ENCODE measurements around the gene SORCS3. TPM values are rescaled to one million over a fixed set of nuclear protein-coding genes. Genes with fewer than 3 reads are reported as not detected.

The SORCS3 gene
- total RNA-seq, 1 donor from 2014 or later = not detected

DNA sequence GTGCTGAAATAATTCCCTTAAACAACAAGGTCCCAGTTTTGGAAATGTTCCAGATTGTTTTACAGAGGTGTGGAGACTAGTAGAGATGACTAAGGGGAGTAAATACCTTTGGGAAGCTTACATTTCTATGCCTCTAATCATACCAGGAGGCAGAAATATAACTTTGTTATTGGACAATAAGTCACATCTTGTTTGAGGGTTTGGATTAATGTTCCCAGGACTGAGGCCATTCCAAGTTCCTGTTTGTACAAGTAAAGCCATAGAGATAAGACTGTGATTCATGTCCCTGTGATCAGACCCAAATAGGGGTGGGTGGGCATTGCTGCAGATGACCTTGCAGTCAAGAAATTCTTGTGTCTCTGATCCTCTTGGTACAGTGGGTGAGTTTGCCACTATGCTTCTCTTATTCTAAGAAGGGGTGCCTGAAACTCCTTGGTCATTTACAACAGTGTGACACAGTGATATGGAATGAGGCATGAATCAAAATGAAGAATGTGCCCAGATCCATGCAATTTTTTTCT, 508.3 kb downstream of the SORCS3 start:
- Histone ChIP-seq H3K27me3 (no peaks in the 10 kb centered on the region), H3K9me3 (no peaks in the 10 kb centered on the region), H3K4me3 (no peak overlapping the region), H3K27ac (no peak overlapping the region), H3K4me1 (no peaks in the 10 kb centered on the region), H3K36me3 (no peaks in the 10 kb centered on the region)
- intact Hi-C loops (cut with DNase I) = no loop called here
- DNase-seq (no peak), ATAC-seq (no peak)
- TF ChIP-seq, protein P1, sequence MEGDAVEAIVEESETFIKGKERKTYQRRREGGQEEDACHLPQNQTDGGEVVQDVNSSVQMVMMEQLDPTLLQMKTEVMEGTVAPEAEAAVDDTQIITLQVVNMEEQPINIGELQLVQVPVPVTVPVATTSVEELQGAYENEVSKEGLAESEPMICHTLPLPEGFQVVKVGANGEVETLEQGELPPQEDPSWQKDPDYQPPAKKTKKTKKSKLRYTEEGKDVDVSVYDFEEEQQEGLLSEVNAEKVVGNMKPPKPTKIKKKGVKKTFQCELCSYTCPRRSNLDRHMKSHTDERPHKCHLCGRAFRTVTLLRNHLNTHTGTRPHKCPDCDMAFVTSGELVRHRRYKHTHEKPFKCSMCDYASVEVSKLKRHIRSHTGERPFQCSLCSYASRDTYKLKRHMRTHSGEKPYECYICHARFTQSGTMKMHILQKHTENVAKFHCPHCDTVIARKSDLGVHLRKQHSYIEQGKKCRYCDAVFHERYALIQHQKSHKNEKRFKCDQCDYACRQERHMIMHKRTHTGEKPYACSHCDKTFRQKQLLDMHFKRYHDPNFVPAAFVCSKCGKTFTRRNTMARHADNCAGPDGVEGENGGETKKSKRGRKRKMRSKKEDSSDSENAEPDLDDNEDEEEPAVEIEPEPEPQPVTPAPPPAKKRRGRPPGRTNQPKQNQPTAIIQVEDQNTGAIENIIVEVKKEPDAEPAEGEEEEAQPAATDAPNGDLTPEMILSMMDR (IDR thresholded peaks at IDR 0.05) = no peak

GRCh38 chr10:105150259-105150880, 509.3 kb downstream of the SORCS3 start:
- TF ChIP-seq, protein P1 (IDR thresholded peaks at IDR 0.05) = no peak
- no peaks in the 10 kb centered on the region for H3K4me1 ChIP-seq
- ATAC-seq (no peak), DNase-seq (no peak)
- H3K4me3 ChIP-seq = no peak overlapping the region
- H3K9me3 ChIP-seq = no peaks in the 10 kb centered on the region
- no peak overlapping the region for H3K27ac ChIP-seq
- intact Hi-C loops (cut with DNase I) = no loop called here
- no peaks in the 10 kb centered on the region for H3K27me3 ChIP-seq
- H3K36me3 ChIP-seq = no peaks in the 10 kb centered on the region

DNA sequence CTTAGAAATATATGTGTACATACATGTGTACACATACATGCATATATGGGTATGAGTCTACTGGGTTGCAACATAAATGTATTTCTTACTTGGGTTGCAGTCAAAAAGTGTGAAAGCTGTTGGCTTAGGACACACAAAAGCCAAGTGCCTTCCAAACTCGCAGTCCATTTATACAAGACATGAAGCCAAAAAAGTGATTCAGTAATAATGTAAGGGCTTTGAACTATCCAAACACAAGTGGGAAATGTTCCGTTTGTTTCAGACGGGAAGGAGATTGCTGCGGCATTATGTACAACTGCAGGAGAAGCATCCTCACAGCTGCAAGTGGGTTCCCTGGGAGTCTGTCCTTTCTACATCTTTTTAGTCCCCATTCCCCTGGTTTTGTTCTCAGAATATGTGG, 513.6 kb downstream of the SORCS3 start:
- H3K36me3 ChIP-seq = no peaks in the 10 kb centered on the region
- DNase-seq = no peak
- ATAC-seq = no peak
- H3K27me3 ChIP-seq = no peaks in the 10 kb centered on the region
- H3K4me1 ChIP-seq = no peaks in the 10 kb centered on the region
- H3K4me3 ChIP-seq = no peak overlapping the region
- intact Hi-C loops (cut with DNase I) = no loop called here
- no peak overlapping the region for H3K27ac ChIP-seq
- TF ChIP-seq, protein P1 (IDR thresholded peaks at IDR 0.05) = no peak
- H3K9me3 ChIP-seq = no peaks in the 10 kb centered on the region

DNA sequence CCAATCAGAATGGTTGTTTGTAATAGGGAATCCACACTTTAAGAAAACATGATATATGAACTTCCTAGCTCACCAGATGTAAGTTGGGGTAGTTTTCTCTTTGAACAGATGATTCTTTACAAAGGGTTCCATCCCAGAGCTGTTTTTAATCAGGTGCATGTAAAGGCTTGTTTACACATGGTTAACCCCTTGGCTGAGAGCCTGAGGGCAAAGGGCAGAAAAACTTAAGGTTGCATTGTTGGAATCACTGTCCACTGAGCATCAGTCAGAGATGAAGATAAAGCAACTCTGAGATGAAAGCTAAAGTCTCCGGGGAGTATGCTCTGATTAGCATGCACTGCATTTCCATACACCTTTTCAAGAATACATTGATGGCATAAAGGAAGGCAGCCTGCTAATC, 518.2 kb downstream of the SORCS3 start:
- Histone ChIP-seq H3K9me3 (no peaks in the 10 kb centered on the region), H3K4me3 (no peak overlapping the region), H3K4me1 (no peaks in the 10 kb centered on the region), H3K27ac (no peak overlapping the region), H3K27me3 (no peaks in the 10 kb centered on the region), H3K36me3 (no peaks in the 10 kb centered on the region)
- TF ChIP-seq, protein P1 (IDR thresholded peaks at IDR 0.05) = no peak
- ATAC-seq (no peak), DNase-seq (no peak)
- intact Hi-C loops (cut with DNase I) = no loop called here

GRCh38 chr10:105161149-105161548, 520.1 kb downstream of the SORCS3 start:
- DNase-seq (no peak), ATAC-seq (no peak)
- H3K4me1 ChIP-seq = no peaks in the 10 kb centered on the region
- no peak overlapping the region for H3K4me3 ChIP-seq
- no peak overlapping the region for H3K27ac ChIP-seq
- TF ChIP-seq, protein P1 (IDR thresholded peaks at IDR 0.05) = no peak
- H3K9me3 ChIP-seq = no peaks in the 10 kb centered on the region
- H3K36me3 ChIP-seq = no peaks in the 10 kb centered on the region
- H3K27me3 ChIP-seq = no peaks in the 10 kb centered on the region
- intact Hi-C loops (cut with DNase I) = no loop called here

DNA sequence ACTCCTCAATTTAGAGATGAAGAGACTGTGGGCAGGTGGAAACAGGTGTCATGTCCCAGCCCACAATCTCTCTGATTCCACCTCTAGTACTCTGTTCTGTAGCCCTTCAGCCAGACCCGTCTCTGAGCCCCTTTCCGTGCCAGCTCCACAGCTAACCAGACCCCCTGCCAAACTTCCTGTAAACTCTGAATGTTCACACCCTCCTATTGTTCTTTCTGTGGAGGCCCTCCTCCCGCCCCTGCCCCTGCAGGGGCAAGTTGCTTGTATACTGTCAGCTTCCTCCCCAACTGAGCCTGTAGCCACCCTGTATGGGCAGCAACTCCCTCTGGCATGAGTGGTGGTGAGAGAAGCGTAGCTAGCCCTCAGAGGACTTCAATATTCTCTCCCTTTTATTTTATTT, 520.7 kb downstream of the SORCS3 start:
- intact Hi-C loops (cut with DNase I) = no loop called here
- Histone ChIP-seq H3K27ac (no peak overlapping the region), H3K4me3 (no peak overlapping the region), H3K36me3 (no peaks in the 10 kb centered on the region), H3K9me3 (no peaks in the 10 kb centered on the region), H3K4me1 (no peaks in the 10 kb centered on the region), H3K27me3 (no peaks in the 10 kb centered on the region)
- TF ChIP-seq, protein P1 (IDR thresholded peaks at IDR 0.05) = no peak
- ATAC-seq (no peak), DNase-seq (no peak)
